OCI-M2 (cell line): ENCODE data around the gene U2AF2.
A peak's percentile ranks its signal among the peaks of the same experiment; 100 is the strongest.

ENCODE experiments used
- DNase-seq: peaks from one replicate; lab custom pipeline; 2025; ENCODE audit not compliant: unreplicated experiment; lab: John Stamatoyannopoulos, UW

U2AF2 gene

DNA sequence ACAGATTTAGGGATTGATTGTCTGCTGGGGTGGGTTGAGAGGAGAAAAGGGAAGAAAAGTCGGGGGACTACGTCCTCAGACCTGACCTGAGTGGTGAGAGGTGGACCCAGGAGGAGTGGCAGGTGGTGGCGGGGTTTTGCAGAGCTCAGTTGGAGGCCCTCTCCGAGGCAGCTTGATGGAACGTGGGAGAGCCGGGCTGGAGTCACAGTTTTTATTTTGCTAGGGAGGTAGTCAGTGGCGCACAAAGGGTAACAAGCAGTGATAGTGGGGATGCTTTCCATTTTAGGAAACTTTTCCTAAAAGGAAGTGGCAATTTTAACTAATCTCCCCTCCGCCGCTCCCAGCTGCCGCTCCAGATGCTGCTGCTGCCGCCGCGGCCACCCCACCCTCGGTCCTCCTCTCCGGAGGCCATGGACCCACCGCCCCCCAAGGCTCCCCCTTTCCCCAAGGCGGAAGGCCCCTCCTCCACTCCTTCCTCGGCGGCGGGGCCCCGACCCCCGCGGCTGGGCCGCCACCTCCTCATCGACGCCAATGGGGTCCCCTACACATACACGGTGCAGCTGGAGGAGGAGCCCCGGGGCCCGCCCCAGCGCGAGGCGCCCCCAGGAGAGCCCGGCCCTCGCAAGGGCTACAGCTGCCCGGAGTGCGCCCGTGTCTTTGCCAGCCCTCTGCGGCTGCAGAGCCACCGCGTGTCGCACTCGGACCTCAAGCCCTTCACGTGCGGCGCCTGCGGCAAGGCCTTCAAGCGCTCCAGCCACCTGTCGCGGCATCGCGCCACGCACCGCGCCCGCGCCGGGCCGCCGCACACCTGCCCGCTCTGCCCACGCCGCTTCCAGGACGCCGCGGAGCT, 12.5 kb upstream of the U2AF2 start:
- DNase-seq = no peak

DNA sequence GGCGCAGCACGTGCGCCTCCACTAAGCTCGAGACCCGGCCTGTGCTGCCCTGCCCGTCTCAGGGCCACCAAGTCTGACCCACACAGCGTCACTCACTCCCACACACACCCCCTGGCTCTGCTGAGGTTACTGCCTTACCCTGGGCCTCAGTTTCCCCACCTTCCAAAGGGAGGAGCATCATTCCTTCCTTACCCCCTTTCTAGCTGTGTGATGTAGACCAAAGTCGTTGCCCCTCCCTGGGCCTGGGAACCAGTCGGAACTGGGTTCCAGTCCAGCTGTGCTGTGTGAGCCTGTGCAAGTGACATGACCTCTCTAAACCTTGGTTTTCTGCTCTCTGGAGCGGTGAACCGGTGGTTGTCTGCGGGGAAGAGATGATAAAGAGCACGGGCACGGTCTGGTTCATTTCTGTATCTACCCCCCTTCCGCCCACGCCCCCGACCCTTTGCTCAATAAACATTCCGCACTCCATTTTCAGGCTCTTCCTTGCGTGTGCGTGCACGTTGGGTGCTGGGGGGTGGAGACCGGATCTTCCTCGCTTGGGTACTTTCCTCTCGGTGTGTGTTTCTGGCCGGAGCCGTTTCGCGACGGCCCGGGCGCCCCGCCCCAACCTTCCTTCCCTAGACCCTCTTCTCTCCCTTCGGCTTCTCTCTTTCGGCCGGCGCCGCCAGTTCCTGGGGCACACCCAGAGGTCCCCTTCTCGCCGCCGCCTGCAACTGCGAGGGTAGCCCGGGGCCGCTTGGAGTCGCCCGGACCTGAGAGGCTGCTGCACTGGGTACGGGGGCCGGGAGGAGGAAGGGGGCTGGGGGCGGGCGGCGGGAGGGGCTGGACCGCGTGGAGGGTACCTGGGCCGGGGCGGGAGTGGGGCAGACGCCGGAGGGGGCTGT, 11.6 kb upstream of the U2AF2 start, which contains the start of gene ZNF581:
Gene ZNF581, plus strand, starts transcription at position 647 of the 884 bp plus-strand sequence. CDS start 923 bp downstream, outside the sequence.
- DNase-seq = peak; percentile 67

DNA sequence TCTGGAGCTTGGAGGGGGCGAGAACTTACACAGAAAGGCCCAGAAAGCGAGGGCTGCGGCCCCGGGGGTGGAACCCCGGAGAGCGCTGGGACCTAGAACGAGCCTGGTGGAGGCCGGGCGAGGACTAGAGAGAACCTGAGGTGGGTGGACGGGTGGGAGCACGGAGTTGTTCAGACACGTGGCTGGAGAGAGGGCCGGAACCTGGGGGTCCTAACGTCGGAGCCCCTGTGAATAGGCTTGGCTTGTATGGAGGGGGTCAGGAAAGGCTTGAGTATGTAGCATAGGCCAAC, 11.0 kb upstream of the U2AF2 start:
- DNase-seq = no peak

DNA sequence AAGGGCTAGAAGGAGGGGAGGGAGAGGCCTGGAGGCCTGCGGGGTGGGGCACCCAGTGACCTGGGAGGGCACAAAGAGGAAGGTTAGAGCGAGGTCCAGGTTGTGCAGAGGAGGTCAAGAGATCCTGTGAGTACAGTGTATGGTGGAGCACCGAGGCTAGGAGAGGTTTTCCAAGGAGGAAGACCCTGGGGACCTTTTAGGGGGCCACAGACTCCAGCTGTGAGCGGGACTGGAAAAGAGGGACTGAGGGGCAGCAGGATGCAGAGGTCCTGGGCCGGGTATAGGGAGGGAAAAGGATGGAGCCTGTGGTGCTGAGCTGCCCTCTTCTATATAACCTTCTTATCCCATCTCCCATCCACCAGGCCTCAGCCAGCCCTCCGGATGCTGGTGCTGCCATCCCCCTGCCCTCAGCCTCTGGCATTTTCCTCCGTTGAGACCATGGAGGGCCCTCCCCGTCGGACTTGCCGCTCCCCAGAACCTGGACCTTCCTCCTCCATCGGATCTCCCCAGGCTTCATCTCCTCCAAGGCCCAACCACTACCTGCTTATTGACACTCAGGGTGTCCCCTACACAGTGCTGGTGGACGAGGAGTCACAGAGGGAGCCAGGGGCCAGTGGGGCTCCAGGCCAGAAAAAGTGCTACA, 10.5 kb upstream of the U2AF2 start:
- DNase-seq = no peak

DNA sequence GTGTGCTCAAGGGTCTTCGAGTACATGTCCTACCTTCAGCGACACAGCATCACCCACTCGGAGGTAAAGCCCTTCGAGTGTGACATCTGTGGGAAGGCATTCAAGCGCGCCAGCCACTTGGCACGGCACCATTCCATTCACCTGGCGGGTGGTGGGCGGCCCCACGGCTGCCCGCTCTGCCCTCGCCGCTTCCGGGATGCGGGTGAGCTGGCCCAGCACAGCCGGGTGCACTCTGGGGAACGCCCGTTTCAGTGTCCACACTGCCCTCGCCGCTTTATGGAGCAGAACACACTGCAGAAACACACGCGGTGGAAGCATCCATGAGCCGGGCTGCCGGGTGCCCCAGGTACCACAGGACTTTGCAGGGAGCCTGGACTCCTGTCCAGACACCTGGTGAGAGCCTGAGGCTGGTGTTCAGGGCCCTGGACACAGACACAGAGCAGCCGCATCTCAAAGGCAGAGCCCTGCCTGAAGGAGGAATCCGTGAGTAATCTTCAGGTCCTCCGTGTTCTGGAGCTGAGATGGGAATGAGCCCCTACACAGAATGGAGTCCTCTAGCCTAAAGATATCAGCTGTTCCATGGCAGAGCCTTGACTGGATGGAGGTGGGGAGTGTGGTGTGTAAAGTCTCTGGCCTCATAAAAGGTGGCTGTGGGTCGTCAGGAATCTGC, 9.9 kb upstream of the U2AF2 start:
- DNase-seq = no peak

DNA sequence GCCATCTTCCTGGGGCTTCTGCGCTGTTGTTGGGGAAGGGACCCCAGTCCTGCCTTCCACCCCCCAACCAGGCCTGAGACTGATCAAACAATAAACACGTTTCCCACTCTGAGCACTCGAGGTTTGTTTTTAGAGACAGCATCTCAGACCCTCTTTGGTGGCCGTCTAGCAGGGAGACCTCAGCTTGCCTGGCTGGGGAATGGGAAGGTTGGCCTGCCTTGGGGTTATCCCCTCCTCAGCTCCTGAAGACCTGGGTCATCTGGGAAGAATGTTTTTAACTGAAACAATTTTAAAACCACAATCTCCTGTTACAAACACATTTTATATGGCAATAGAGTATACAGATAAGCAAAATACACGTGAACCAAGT, 9.3 kb upstream of the U2AF2 start:
- DNase-seq = no peak

DNA sequence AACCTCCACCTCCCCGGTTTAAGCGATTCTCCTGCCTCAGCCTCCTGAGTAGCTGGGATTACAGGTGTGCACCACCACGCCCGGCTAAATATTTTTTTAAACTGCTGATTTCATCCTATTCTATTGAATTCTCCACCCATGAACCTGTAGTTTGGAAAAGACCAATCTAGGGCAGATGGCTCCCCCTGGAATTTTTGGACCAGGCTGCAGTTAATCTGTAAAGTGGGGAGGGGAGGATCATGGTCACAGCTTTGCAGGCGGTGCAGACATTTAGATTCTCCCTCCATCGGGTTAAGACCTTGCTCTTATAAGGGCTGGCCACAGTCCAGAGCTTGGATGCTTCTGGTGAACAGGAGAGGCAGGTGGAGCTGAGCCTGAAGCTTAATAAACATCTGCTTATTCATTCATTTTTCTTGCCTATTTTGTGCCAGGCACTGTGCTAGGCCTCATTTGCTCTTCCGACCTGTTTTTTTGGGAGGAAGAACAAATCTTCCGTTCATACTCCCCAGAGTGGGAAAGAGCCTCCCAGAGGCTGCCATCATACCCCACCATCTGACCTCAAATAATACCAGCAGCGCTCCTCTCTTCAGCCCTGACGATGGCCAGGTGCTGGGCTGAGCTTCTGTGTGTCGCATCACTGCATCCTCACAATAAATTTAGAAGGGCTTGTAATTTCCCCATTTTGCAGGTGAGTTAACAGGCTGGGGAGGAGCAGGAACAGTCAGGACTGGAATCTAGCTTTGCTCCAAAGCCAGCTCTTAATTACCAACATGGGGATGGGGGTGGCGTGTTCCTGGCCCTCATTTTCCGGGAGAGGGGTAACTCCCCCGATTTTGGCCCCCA, 7.7 kb upstream of the U2AF2 start:
- no peak for DNase-seq

DNA sequence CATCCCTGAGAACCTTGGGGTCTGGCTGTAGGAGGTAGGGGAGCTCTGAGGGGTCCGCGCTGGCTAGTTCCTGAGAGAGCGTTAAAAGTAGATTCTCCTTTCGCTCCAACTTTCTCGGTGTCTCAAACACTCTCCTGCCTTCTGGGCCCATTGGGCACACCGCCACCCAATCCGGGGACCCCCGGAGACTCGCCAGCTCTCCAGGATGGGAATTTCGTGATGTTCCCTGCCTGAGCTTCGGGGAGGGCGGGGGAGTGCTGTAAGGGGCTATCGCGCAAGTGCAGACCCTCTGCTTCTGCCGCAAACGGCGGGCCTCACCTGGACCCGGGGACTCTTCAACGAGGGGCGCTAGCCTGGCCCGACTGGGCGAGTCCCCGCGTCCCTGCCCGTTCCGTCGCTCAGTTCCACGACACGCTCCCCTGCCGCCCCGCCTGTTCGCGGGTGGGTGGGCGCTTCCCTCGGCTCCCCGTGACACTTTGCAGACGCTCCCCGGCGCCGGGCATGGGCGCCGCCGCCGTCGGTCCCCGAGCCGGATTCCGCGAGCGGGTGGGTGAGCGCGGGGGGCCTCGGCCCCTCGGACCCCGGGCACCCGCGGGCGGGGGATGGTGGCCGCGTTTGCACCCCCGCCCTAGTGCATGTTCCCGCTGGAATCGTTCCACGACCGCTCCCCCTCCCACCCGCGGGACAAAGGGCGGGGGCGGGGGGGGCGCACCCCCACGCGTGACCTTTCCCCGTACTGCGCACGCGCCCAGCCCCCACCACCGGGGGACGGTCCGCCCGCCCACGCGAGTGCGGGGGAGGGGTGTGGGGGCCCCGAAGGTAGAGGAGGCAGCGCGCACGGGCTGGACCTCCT, 6.9 kb upstream of the U2AF2 start, which contains the start of gene CCDC106:
Gene CCDC106, plus strand, starts transcription at position 481 of the 853 bp plus-strand sequence. CDS start 835 bp downstream, outside the sequence.
- no peak for DNase-seq

DNA sequence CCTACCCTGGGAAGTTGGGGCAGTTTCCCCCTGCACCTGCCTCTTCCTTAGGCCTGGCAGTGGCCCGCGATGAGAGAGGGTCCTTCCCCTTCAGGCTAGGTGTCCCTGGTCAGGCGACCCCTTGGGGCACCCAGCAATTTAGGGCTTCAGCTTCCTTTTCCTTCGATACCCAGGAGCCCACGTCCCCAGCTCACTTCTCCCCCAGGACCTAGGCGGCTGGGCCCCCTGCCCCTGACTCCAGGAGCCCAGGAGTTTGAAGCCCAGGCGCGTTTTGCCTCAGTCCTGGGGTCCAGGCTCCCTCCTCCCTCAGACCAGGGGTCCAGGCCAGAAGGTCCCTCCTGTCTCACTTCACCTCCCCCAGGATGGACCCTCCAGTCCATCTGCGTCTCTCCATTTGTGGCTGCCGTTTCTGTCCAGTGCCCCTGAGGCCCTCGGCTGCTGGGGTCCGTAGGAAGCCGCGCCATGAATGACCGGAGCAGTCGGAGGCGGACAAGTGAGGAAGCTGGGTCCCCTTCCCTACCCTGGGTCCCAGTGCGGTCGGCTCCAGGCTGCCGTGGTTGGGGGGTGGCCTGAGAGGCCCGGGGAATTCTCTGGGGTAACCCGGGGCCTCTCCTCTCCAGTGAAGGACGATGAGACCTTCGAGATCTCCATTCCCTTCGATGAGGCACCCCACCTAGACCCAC, 6.1 kb upstream of the U2AF2 start:
- DNase-seq = no peak

DNA sequence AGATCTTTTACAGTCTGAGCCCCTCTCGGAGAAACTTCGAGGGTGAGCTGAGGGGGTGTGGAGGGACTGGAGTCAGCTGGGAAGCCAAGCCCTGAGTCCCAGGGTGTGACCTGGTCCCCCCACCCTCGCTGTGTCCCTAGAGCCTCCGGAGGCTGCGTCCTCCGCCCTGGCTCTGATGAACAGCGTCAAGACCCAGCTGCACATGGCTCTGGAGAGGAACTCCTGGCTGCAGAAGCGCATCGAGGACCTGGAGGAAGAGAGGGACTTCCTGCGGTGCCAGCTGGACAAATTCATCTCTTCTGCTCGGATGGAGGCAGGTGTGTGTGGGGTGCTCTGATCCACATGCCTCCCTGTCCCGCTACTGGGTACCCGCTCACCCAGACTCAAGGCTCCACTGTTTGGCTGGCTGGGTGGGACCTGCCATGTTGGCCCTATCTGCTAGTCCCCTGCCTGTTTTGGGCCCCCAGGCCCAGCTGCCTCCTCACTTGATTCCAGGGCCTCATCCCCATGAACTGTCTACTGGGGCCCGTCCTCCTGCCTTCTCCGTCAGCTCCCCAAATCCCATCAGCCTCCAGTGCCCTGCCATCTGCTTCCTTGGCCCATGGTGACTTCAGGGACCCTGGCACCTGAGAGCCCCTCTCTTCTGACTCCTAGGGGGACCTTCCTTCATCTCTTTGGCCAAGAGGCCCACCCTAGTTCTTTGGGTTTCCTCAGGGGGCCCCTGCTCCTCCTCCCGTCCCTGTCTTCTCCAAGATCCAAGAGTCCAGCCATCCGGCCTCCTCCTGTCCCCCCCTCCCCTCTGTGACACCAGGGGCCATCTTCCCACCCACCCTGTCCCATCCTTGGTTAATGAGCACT, 5.3 kb upstream of the U2AF2 start:
- no peak for DNase-seq

DNA sequence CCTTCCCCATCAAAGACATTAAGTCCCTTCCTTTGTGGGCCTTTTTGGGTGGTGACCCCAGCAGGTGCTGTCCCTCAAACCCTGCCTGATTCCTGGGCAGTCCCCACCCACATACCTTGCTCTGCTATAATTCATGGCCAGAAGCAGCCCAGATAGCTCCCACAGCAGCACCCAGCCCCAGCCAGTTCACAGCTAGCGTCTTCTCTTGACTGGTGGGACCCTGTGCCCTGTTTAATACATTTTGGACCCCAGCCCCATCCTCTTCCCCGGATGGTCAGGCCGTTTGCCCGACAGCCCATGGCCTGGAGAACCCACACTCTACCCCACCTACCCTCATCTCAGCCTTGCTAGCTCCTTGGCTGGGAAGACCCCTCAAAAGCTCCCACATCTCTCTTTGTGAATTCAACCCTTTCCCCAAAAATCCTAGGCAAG, 4.7 kb upstream of the U2AF2 start:
- DNase-seq = no peak

DNA sequence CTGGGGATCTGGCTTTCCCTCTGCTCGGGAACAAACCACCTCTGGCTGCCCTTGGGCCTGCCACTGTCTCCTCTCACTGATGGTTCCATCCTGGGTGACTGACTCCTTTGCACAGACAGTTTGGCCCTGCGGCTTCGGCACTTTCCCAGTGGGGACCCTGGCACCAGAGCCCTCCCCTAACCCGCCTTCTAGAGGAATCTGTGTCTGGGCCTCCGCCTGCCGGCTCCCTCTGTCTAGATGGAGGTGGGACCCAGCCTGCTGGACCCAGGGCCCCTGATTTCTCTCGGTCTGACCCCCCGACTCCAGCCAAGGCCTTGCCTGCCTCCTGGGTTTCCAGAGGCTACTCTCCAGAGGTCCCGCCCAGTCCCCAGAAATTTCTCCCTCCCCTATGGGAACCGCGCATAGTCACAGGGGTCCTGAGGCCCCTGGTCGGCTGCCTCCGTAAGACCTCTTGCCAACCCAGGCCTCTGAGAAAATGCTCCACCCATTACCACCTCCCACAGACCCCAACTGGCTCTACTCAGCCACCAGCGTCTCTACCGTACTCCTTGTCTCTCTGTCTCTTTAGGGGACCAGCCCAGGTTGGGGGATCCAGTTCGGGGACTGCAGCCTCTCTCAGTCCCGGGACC, 4.1 kb upstream of the U2AF2 start:
- DNase-seq = no peak

DNA sequence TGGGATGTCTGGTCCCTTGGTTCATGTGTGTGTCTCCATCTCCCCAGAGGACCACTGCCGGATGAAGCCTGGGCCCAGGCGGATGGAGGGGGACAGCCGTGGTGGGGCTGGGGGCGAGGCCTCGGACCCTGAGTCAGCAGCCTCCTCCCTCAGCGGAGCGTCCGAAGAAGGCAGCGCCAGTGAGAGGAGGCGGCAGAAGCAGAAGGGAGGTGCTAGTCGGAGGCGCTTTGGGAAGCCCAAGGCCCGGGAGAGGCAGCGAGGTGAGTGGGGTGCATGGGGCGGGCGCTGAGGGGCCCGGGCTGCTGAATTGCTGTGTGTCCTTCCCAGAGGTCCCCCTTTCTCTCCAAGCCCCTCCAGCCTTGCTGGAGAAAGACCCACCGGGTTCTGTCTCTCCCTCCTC, 3.6 kb upstream of the U2AF2 start:
- no peak for DNase-seq

DNA sequence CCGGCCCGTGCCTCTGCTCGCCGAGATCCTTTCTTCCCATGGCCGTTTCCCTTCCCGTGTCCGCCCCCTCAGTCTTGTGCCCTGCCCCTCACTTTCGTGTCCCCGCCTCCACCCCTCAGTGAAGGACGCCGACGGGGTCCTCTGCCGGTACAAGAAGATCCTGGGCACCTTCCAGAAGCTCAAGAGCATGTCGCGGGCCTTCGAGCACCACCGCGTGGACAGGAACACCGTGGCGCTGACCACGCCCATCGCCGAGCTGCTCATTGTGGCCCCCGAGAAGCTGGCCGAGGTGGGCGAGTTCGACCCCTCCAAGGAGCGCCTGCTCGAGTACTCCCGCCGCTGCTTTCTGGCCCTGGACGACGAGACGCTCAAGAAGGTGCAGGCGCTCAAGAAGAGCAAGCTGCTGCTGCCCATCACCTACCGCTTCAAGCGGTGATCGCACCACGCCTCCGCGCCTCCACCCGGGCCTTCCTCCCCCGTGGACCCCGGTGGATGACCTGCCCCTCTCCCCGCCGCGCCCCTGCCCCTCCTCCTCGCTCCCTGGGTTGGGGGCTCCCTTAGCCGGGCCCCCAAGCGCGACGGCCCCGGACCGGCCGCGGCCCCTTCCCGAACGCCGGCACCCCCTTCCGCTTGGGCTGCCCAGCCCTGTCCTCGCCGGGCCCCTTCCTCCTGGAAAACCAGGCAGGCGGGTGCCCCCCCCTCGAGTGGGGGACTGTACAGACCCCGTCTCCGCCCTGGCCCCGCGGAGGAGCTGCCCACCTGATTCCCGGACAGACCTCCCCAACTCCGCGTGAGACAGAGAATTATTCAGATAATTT, 2.3 kb upstream of the U2AF2 start:
- no peak for DNase-seq

DNA sequence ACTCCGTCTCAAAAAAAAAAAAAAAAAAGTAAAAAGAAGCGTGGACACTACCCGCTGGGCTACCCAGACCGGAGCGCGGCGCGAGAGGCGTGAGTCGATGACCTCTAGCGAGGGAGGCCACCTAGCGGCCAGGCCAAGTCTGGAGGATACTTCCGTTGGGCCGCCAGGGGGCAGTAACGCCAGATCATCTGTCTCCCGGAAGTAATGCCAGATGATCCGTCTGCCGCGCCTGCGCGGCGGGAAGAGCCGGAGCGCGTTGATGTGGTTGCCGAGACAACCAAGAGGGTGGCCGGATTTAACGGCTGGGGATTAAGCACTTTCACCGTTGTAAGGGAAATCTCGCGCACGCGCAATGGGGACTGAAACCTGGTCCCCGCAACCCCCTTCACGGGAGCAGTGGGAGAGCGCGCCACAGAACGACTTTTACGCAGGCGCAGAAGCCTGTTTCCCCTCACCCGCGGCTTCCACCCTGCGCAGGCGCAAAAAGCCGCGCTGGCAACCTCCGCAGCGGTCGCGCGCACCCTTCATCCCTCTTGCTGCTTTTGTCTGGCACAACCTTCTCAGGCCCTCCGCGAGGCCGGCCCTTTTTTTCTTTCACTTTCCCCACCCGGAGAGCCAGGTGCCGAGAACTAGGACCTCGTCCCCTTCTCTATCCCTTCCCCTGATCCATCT, 1.0 kb upstream of the U2AF2 start:
- peak; percentile 98 for DNase-seq

DNA sequence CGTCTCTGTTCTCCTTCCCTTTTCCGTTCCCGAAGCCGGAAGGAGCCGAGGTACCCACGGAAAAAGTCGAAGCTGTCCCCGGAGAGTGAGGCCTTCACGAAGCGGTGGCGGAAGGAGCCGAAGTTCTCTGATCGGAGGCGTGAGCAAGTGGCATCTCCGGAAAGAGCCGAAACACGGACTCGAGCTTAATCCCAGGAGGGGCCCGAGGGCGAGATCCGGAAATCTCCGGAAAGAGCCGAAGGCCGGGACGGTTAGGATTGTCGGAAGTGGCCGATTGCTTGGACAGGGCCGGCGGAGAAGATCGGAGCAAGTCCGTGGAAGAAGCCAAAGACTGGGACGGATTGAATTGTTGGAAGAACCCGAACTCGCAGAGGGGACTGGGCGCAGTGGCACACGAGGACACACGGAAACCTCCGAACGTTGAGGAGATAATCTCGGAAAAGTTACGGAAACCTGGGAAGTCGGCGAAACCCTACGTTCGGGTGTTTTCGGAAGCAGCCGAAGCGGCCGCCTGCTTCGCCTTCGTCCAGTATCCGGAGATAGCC, 440 bp upstream of the U2AF2 start:
- DNase-seq = peak; percentile 95
